Left lung (tissue), 10 donors: ENCODE data around the gene TAF11L2. TPM values are rescaled to one million over a fixed set of nuclear protein-coding genes. Genes with fewer than 3 reads are reported as not detected.
A peak's percentile ranks its signal among the peaks of the same experiment; 100 is the strongest.
"Not testable (repeated sequence)": the region's sequence is repeated elsewhere in the genome, so short reads cannot be mapped to it uniquely, and the experiment has no call there.

Source experiments
- ATAC-seq: fragments of 200-7000 bp; cut with Tn5 transposase; one replicate; pipeline ENCODE4 v1.9.1; 2020; ENCODE audit warnings: moderate library complexity
- DNase-seq, 4 donors: peaks; one replicate each; pipeline ENCODE4 v3.0.0-alpha.2; 2013 to 2020
- H3K27ac ChIP-seq, 2 donors: fragments of 200-600 bp; sonication (generic) in 1 of 2; one replicate each; pipeline versions ENCODE4 v1.5.0 to v1.8.0; 2020 to 2021
- H3K27me3 ChIP-seq, 2 donors: fragments of 200-600 bp; sonication (generic) in 1 of 2; one replicate each; pipeline versions ENCODE4 v1.5.0 to v1.8.0; 2020 to 2021
- H3K36me3 ChIP-seq, 2 donors: fragments of 200-600 bp; sonication (generic) in 1 of 2; one replicate each; pipeline versions ENCODE4 v1.5.0 to v1.8.0; 2020 to 2021
- H3K4me1 ChIP-seq, 2 donors: fragments of 200-600 bp; one replicate each; pipeline ENCODE4 v1.8.0; 2021
- H3K4me3 ChIP-seq, 2 donors: fragments of 200-600 bp; sonication (generic) in 1 of 2; one replicate each; pipeline versions ENCODE4 v1.5.0 to v1.8.0; 2020 to 2021; ENCODE audit warnings: mild to moderate bottlenecking in 1 of 2
- H3K9me3 ChIP-seq, 2 donors: fragments of 200-600 bp; sonication (generic) in 1 of 2; one replicate each; pipeline versions ENCODE4 v1.5.0 to v1.8.0; 2020 to 2021
- CTCF ChIP-seq, 2 donors: fragments of 200-600 bp; sonication (generic) in 1 of 2; IDR thresholded peaks; one replicate each; pipeline versions ENCODE4 v1.5.0 to v1.8.0; 2021; ENCODE audit warnings: antibody characterized with exemption in 2 of 2
- intact Hi-C, 2 donors: fragments of 100-400 bp; cut with DNase I; formaldehyde crosslinking; loops; one replicate each; pipeline versions ENCODE4 v1.11.2 to v1.14.2; 2022
- polyA plus RNA-seq, 6 donors: library from polyadenylated mRNA; unstranded; fragments of 120-200 nt; gene quantifications; one replicate each; pipeline ENCODE4 v1.2.1, GENCODE V29; 2013; ENCODE audit not compliant: insufficient read length in 6 of 6
- total RNA-seq, 2 donors: library from RNA; stranded (reverse); fragmentation: NEBNext Ultra II Directional; extraction: Animal tissue kit (Norgen Biotek cat#: 25700); gene quantifications; one replicate each; pipeline ENCODE4 v1.2.1, GENCODE V29; 2021
- donor health status: DM: no; HTN: yes; CAD: no.
- donor health status: DM: no; HTN: no; CAD: no.

Gene TAF11L2
- total and polyA plus RNA-seq, 8 donors = not detected

- ATAC-seq (no peak), DNase-seq (no peak)
- no peak for TF ChIP-seq CTCF (IDR thresholded peaks at IDR 0.05)
- Histone ChIP-seq H3K9me3 (no peaks in the 10 kb centered on the region), H3K36me3 (no peaks in the 10 kb centered on the region), H3K27me3 (no peaks in the 10 kb centered on the region), H3K4me3 (no peak overlapping the region), H3K27ac (no peak overlapping the region), H3K4me1 (no peaks in the 10 kb centered on the region)
- intact Hi-C loops = loop anchor here in 1 of 2 donors (10.0 kb wide), 1 partner anchor 598 kb away; no protein-coding TSS in a partner anchor
Observed at GRCh38 chr5:17487174-17487512, 10.9 kb upstream of the TAF11L2 start.

GRCh38 chr5:17491257-17491656 lies 6.8 kb upstream of the TAF11L2 start:
- H3K27me3 ChIP-seq, H3K9me3 ChIP-seq, H3K27ac ChIP-seq, H3K36me3 ChIP-seq, ATAC-seq, intact Hi-C loops, H3K4me3 ChIP-seq, H3K4me1 ChIP-seq: not testable (repeated sequence)
- DNase-seq = peak in 1 of 4 donors; percentile 53

GRCh38 chr5:17492770-17493169 lies 5.3 kb upstream of the TAF11L2 start:
- Histone ChIP-seq H3K27ac (no peak overlapping the region), H3K36me3 (no peaks in the 10 kb centered on the region), H3K4me3 (no peak overlapping the region), H3K27me3 (no peaks in the 10 kb centered on the region), H3K9me3 (peaks cover 0 to 3% of the 10 kb centered on the region in 2 donors), H3K4me1 (no peaks in the 10 kb centered on the region)
- ATAC-seq (no peak), DNase-seq (no peak)
- intact Hi-C loops = no loop called here
- TF ChIP-seq CTCF (IDR thresholded peaks at IDR 0.05) = no peak

GRCh38 chr5:17497446-17497845 lies 585 bp upstream of the TAF11L2 start:
- Histone ChIP-seq H3K9me3 (peaks cover 0 to 3% of the 10 kb centered on the region in 2 donors), H3K27me3 (no peaks in the 10 kb centered on the region), H3K27ac (no peak overlapping the region), H3K4me1 (no peaks in the 10 kb centered on the region), H3K4me3 (no peak overlapping the region), H3K36me3 (no peaks in the 10 kb centered on the region)
- ATAC-seq (no peak), DNase-seq (no peak)
- intact Hi-C loops = no loop called here
- TF ChIP-seq CTCF (IDR thresholded peaks at IDR 0.05) = no peak

GRCh38 chr5:17511775-17512325 lies 13.8 kb downstream of the TAF11L2 start:
- Histone ChIP-seq H3K27ac (no peak overlapping the region), H3K9me3 (no peaks in the 10 kb centered on the region), H3K27me3 (no peaks in the 10 kb centered on the region), H3K4me1 (no peaks in the 10 kb centered on the region), H3K36me3 (no peaks in the 10 kb centered on the region), H3K4me3 (no peak overlapping the region)
- DNase-seq (no peak), ATAC-seq (no peak)
- intact Hi-C loops = no loop called here
- TF ChIP-seq CTCF (IDR thresholded peaks at IDR 0.05) = no peak

- ATAC-seq, H3K4me3 ChIP-seq, DNase-seq, H3K27me3 ChIP-seq, H3K4me1 ChIP-seq, H3K36me3 ChIP-seq, intact Hi-C loops, H3K9me3 ChIP-seq, H3K27ac ChIP-seq: not testable (repeated sequence)
Observed at GRCh38 chr5:17517526-17517925, 19.5 kb downstream of the TAF11L2 start.

- H3K4me1 ChIP-seq, H3K4me3 ChIP-seq, H3K36me3 ChIP-seq, H3K9me3 ChIP-seq, H3K27ac ChIP-seq, H3K27me3 ChIP-seq, DNase-seq, intact Hi-C loops, ATAC-seq: not testable (repeated sequence)
Observed at GRCh38 chr5:17518067-17518466, 20.0 kb downstream of the TAF11L2 start, which contains the start of gene TAF11L3. Gene TAF11L3, plus strand, starts transcription at chr5:17518367.

- H3K27ac ChIP-seq, H3K36me3 ChIP-seq, H3K27me3 ChIP-seq, DNase-seq, intact Hi-C loops, ATAC-seq, H3K9me3 ChIP-seq, H3K4me3 ChIP-seq, H3K4me1 ChIP-seq: not testable (repeated sequence)
Observed at GRCh38 chr5:17519508-17519907, 21.5 kb downstream of the TAF11L2 start.

- ATAC-seq, H3K4me3 ChIP-seq, H3K27ac ChIP-seq, DNase-seq, H3K9me3 ChIP-seq, intact Hi-C loops, H3K4me1 ChIP-seq, H3K27me3 ChIP-seq, H3K36me3 ChIP-seq: not testable (repeated sequence)
Observed at GRCh38 chr5:17521501-17521900, 23.5 kb downstream of the TAF11L2 start, which contains the start of gene TAF11L4. Gene TAF11L4, plus strand, starts transcription at chr5:17521801.

- H3K4me3 ChIP-seq, H3K36me3 ChIP-seq, ATAC-seq, H3K27me3 ChIP-seq, intact Hi-C loops, H3K4me1 ChIP-seq, H3K9me3 ChIP-seq, DNase-seq, H3K27ac ChIP-seq: not testable (repeated sequence)
Observed at GRCh38 chr5:17524935-17525334, 26.9 kb downstream of the TAF11L2 start, which contains the start of gene TAF11L5. Gene TAF11L5, plus strand, starts transcription at chr5:17525235.
